ENCODE measurements around the gene DPYSL4.

The DPYSL4 gene

GRCh38 chr10:132248455-132249225 lies 61.9 kb downstream of the DPYSL4 start:
- peak; percentile 5 for DNase-seq

GRCh38 chr10:132249226-132249724 lies 62.5 kb downstream of the DPYSL4 start:
- DNase-seq, result no peak

GRCh38 chr10:132249824-132250375 lies 63.2 kb downstream of the DPYSL4 start:
- DNase-seq, result no peak

- DNase-seq, result no peak
Observed at GRCh38 chr10:132250481-132251475, 64.0 kb downstream of the DPYSL4 start.

GRCh38 chr10:132251928-132252327 lies 65.2 kb downstream of the DPYSL4 start:
- no peak for DNase-seq

GRCh38 chr10:132252412-132252811 lies 65.7 kb downstream of the DPYSL4 start:
- no peak for DNase-seq

- no peak for DNase-seq
Observed at GRCh38 chr10:132253092-132253687, 66.4 kb downstream of the DPYSL4 start.

- DNase-seq, result no peak
Observed at GRCh38 chr10:132254841-132255240, 68.1 kb downstream of the DPYSL4 start.

Measured in NCI-H526 treated with DMSO at 0.1 percent for 48 hours (cell line).